ENCODE data around the gene LZTR1. TPM values are rescaled to one million over a fixed set of nuclear protein-coding genes. Genes with fewer than 3 reads are reported as not detected.
A peak's percentile ranks its signal among the peaks of the same experiment; 100 is the strongest.
"Not testable (repeated sequence)": the region's sequence is repeated elsewhere in the genome, so short reads cannot be mapped to it uniquely, and the experiment has no call there.

LZTR1 gene
- polyA plus RNA-seq, 1 of the 3 experiments (the other 2 are of a cell fraction), result 37.7 TPM

DNA sequence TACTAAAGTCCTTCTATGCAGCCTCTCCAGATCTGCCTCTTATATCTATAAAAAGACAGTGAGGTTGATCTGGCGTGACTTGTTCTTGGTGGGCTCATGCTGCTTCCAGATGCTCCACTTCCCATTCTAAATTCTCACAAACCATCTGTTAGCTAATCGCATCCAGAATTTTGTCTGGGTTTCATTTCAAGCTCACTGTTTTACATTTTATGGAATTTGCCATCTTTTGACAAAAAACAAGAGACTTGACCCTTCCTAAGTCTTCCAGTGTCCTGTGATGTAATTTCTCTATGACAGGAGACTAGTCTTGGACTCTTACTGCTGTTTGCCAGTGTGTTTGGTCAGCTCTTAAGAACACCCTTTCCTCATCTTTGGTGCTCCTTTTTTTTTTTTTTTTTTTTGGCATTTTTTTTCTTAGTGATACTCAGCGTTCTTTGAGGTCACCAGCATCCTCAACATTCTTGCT lies 41.9 kb upstream of the LZTR1 start:
- Histone ChIP-seq H3K9ac (no peak overlapping the region), H2AFZ (ENCODE audit: low read depth) (no peak overlapping the region), H3K9me2 (no peaks in the 10 kb centered on the region), H3F3A (replicated peaks; ENCODE audit: insufficient read depth) (peaks cover 9% of the 10 kb centered on the region), H3K27me3 (ENCODE audit: insufficient read depth) (no peaks in the 10 kb centered on the region), H3K4me2 (no peak overlapping the region), H3K9me3 (no peaks in the 10 kb centered on the region), H4K20me1 (ENCODE audit: insufficient read depth) (peaks cover 98% of the 10 kb centered on the region), H3K4me3 (ENCODE audit: low read depth in 2 of 2, low read length in 1 of 2) (no peak overlapping the region), H3K27ac (ENCODE audit: low read depth in 2 of 2, low read length in 1 of 2) (peak overlapping the region in 1 of 2 experiments; percentile 6; a peak in 1 of 4 replicates), H3K4me1 (ENCODE audit: control insufficient read depth in 1 of 2, insufficient read depth in 2 of 2, low read depth in 1 of 2, low read length in 1 of 2) (peaks cover 5 to 13% of the 10 kb centered on the region in 2 experiments; a peak in 2 of 4 replicates), H3K36me3 (replicated peaks in 1 of 2; ENCODE audit: control insufficient read depth in 1 of 2, insufficient read depth in 2 of 2, low read length in 1 of 2) (peaks cover 0 to 16% of the 10 kb centered on the region in 2 experiments), H3K79me2 (ENCODE audit: insufficient read depth) (peaks cover 98% of the 10 kb centered on the region)
- WGBS (ENCODE audit: low lambda C conversion rate), result 60% methylated on average over 3 of the region's 3 CpGs
- no peak for DNase-seq
- TF ChIP-seq TCF12 (IDR thresholded peaks at IDR 0.05), result peak; percentile 34; the same call in 1 of the 2 replicates
- TF ChIP-seq EP300 (IDR thresholded peaks at IDR 0.05; ENCODE audit: borderline replicate concordance in 1 of 2, low read depth in 1 of 2, low read length in 1 of 2), result no peak
- TF ChIP-seq MXI1 (IDR thresholded peaks at IDR 0.05; ENCODE audit: low read depth, low read length), result 0 out of 2 replicates have a peak, but pooled peaks have one; percentile 4
- TF ChIP-seq, protein P1, sequence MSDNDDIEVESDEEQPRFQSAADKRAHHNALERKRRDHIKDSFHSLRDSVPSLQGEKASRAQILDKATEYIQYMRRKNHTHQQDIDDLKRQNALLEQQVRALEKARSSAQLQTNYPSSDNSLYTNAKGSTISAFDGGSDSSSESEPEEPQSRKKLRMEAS (IDR thresholded peaks at IDR 0.05; ENCODE audit: low read depth), result no peak
- TF ChIP-seq SIN3A (IDR thresholded peaks at IDR 0.05; ENCODE audit: borderline replicate concordance, low read depth, low read length), result no peak
- CTCF ChIA-PET, result interaction anchor here (1.0 kb wide), 1 partner anchor 25 kb away, joined by 3 read pairs; no protein-coding TSS in a partner anchor
- POLR2A ChIA-PET, result no interaction called here

DNA sequence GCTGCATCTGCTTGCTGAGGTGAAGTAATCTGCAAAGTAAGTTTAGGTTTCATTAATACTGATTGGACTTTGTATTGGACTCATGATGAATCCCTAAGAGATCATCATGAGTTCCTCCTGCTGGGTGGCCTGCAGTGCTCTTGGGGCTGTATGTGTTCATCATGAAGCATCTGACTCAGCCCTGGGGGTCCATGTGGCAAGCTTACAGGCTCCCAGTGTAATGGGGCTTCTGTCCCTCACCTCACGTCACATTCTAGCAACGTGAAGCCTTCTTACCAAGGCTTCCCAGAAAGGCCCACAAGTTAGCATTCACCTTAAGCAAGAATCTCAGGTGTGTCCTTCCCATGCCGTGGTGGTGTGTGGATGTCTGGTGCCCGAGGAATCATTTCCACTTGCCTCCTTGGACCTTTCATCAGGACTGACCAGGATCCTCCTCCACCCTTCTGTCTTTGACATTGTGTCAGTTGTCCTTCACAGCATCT lies 41.2 kb upstream of the LZTR1 start:
- peaks cover 98% of the 10 kb centered on the region for H4K20me1 ChIP-seq (ENCODE audit: insufficient read depth)
- 94% methylated on average over 4 of the region's 4 CpGs for WGBS (ENCODE audit: low lambda C conversion rate)
- no peaks in the 10 kb centered on the region for H3K9me3 ChIP-seq
- DNase-seq, result no peak
- CTCF ChIA-PET, result interaction anchor here (1.4 kb wide), 1 partner anchor 55 kb away, joined by 3 read pairs; no protein-coding TSS in a partner anchor
- H3K27me3 ChIP-seq (ENCODE audit: insufficient read depth), result no peaks in the 10 kb centered on the region
- no peaks in the 10 kb centered on the region for H3K9me2 ChIP-seq
- no peak overlapping the region for H3K9ac ChIP-seq
- peaks cover 13% of the 10 kb centered on the region for H3F3A ChIP-seq (replicated peaks; ENCODE audit: insufficient read depth)
- no peak overlapping the region for H3K4me2 ChIP-seq
- H3K4me3 ChIP-seq (ENCODE audit: low read depth in 2 of 2, low read length in 1 of 2), result no peak overlapping the region
- TF ChIP-seq, protein P2, sequence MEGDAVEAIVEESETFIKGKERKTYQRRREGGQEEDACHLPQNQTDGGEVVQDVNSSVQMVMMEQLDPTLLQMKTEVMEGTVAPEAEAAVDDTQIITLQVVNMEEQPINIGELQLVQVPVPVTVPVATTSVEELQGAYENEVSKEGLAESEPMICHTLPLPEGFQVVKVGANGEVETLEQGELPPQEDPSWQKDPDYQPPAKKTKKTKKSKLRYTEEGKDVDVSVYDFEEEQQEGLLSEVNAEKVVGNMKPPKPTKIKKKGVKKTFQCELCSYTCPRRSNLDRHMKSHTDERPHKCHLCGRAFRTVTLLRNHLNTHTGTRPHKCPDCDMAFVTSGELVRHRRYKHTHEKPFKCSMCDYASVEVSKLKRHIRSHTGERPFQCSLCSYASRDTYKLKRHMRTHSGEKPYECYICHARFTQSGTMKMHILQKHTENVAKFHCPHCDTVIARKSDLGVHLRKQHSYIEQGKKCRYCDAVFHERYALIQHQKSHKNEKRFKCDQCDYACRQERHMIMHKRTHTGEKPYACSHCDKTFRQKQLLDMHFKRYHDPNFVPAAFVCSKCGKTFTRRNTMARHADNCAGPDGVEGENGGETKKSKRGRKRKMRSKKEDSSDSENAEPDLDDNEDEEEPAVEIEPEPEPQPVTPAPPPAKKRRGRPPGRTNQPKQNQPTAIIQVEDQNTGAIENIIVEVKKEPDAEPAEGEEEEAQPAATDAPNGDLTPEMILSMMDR (IDR thresholded peaks at IDR 0.05), result no peak
- TF ChIP-seq RAD21 (IDR thresholded peaks at IDR 0.05; ENCODE audit: low read length) (no peak), FOXM1 (IDR thresholded peaks at IDR 0.05; ENCODE audit: low read depth) (no peak), MXI1 (IDR thresholded peaks at IDR 0.05; ENCODE audit: low read depth, low read length) (no peak), SMC3 (IDR thresholded peaks at IDR 0.05; ENCODE audit: low read depth, low read length) (no peak), FOSL2 (IDR thresholded peaks at IDR 0.05; ENCODE audit: borderline replicate concordance, low read depth) (no peak), TEAD4 (IDR thresholded peaks at IDR 0.05; ENCODE audit: borderline replicate concordance, insufficient read depth) (no peak), JUND (IDR thresholded peaks at IDR 0.05) (no peak), TAF1 (IDR thresholded peaks at IDR 0.05; ENCODE audit: borderline replicate concordance, low read depth, low read length) (no peak)
- TF ChIP-seq, protein P3, sequence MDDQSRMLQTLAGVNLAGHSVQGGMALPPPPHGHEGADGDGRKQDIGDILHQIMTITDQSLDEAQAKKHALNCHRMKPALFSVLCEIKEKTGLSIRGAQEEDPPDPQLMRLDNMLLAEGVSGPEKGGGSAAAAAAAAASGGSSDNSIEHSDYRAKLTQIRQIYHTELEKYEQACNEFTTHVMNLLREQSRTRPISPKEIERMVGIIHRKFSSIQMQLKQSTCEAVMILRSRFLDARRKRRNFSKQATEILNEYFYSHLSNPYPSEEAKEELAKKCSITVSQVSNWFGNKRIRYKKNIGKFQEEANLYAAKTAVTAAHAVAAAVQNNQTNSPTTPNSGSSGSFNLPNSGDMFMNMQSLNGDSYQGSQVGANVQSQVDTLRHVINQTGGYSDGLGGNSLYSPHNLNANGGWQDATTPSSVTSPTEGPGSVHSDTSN (IDR thresholded peaks at IDR 0.05), result no peak
- TF ChIP-seq, protein P1 (IDR thresholded peaks at IDR 0.05; ENCODE audit: low read depth), result no peak
- peaks cover 98% of the 10 kb centered on the region for H3K79me2 ChIP-seq (ENCODE audit: insufficient read depth)
- H3K36me3 ChIP-seq (replicated peaks in 1 of 2; ENCODE audit: control insufficient read depth in 1 of 2, insufficient read depth in 2 of 2, low read length in 1 of 2), result peaks cover 0 to 16% of the 10 kb centered on the region in 2 experiments
- POLR2A ChIA-PET, result no interaction called here
- H3K4me1 ChIP-seq (ENCODE audit: control insufficient read depth in 1 of 2, insufficient read depth in 2 of 2, low read depth in 1 of 2, low read length in 1 of 2), result peaks cover 11 to 16% of the 10 kb centered on the region in 2 experiments; a peak in 2 of 4 replicates
- no peak overlapping the region for H3K27ac ChIP-seq (ENCODE audit: low read depth in 2 of 2, low read length in 1 of 2)
- H2AFZ ChIP-seq (ENCODE audit: low read depth), result no peak overlapping the region

DNA sequence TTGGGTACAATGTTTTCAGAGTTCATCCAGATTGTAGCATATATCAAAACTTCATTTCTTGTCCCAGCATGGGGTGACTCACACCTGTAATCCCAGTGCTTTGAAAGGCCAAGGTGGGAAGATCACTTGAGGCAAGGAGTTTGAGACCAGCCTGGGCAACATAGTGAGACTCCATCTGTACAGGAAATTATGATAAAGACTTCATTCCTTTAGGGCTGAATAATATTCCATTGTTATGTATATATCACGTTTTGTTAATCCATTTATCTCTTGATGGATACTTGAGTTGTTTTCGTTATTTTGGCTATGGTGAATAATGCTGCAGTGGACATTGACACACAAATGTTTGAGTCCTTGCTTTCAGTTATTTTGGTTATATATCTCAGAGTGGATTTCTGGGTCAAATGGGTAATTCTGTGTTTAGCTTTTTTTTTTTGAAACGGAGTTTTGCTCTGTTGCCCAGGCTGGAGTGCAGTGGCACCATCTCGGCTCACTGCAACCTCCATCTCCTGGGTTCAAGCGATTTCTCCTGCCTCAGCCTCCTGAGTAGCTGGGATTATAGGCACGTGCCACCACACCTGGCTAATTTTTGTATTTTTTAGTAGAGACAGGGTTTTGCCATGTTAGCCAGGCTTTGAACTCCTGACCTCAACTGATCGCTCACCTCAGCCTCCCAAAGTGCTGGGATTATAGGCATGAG lies 39.7 kb upstream of the LZTR1 start:
- H4K20me1 ChIP-seq (ENCODE audit: insufficient read depth), result peaks cover 98% of the 10 kb centered on the region
- POLR2A ChIA-PET, DNase-seq: not testable (repeated sequence)

More for the DNA sequence above, 39.7 kb upstream of the LZTR1 start:
- H3K9ac ChIP-seq; H3K27ac ChIP-seq (ENCODE audit: low read depth in 2 of 2, low read length in 1 of 2); H3K9me3 ChIP-seq; H3K4me3 ChIP-seq (ENCODE audit: low read depth in 2 of 2, low read length in 1 of 2); H3K9me2 ChIP-seq; H3K36me3 ChIP-seq (replicated peaks in 1 of 2; ENCODE audit: control insufficient read depth in 1 of 2, insufficient read depth in 2 of 2, low read length in 1 of 2); H2AFZ ChIP-seq (ENCODE audit: low read depth); H3K27me3 ChIP-seq (ENCODE audit: insufficient read depth): not testable (repeated sequence)
- Histone ChIP-seq H3F3A (replicated peaks; ENCODE audit: insufficient read depth) (peaks cover 18% of the 10 kb centered on the region), H3K4me2 (0 out of 2 replicates have a peak overlapping the region, but pooled peaks have one; percentile 24), H3K79me2 (ENCODE audit: insufficient read depth) (peaks cover 98% of the 10 kb centered on the region), H3K4me1 (ENCODE audit: control insufficient read depth in 1 of 2, insufficient read depth in 2 of 2, low read depth in 1 of 2, low read length in 1 of 2) (peaks cover 13 to 14% of the 10 kb centered on the region in 2 experiments; a peak in 2 of 4 replicates)
- 91% methylated on average over 7 of the region's 7 CpGs for WGBS (ENCODE audit: low lambda C conversion rate)
- CTCF ChIA-PET, result interaction anchor here (1.4 kb wide), 1 partner anchor 56 kb away, joined by 3 read pairs; no protein-coding TSS in a partner anchor

Measured in SK-N-SH (cell line).